B cell (primary cell): ENCODE results near the gene HEXIM2. TPM values are rescaled to one million over a fixed set of nuclear protein-coding genes. Genes with fewer than 3 reads are reported as not detected.

Source experiments
- ATAC-seq: fragments of 200-7000 bp; cut with Tn5 transposase; one replicate; pipeline ENCODE4 v1.10.0; 2021; ENCODE audit warnings: low read depth, mild to moderate bottlenecking, moderate number of reproducible peaks, moderate library complexity
- CTCF ChIA-PET: fragments of 350-600 bp; sonication (Branson Sonifier 250); formaldehyde crosslinking; loops from one replicate; lab custom pipeline; 2021; ENCODE audit warnings: antibody characterized with exemption, inconsistent platforms; lab: Charles Lee
- POLR2A ChIA-PET: fragments of 350-600 bp; sonication (Branson Sonifier 250); formaldehyde crosslinking; loops from one replicate; lab custom pipeline; 2021; ENCODE audit warnings: antibody characterized with exemption; lab: Charles Lee
- DNase-seq: peaks from one replicate; pipeline ENCODE4 v3.0.0; 2013
- H2AFZ ChIP-seq: 2 replicates; pipeline ENCODE4 v1.6.1; 2012; ENCODE audit warnings: mild to moderate bottlenecking, low read depth, low read length; ENCODE audit not compliant: insufficient read depth, poor library complexity, severe bottlenecking
- H3K27ac ChIP-seq, 2 donors: 1 replicate in 1 of 2; 2 replicates in 1 of 2; pipeline ENCODE4 v1.5.1; 2012 to 2013; ENCODE audit warnings: low read length in 2 of 2, mild to moderate bottlenecking in 2 of 2, moderate library complexity in 1 of 2
- H3K27me3 ChIP-seq, 4 experiments: fragments of 200-600 bp in 1 of 4; sonication (generic) in 1 of 4; replicated peaks in 1 of 4; 1 replicate in 2 of 4; 2 replicates in 2 of 4; pipeline versions ENCODE4 v1.6.1 to v1.7.0; 2013 to 2016; ENCODE audit warnings: low read length in 3 of 4, mild to moderate bottlenecking in 2 of 4, mixed read lengths in 1 of 4, moderate library complexity in 1 of 4; ENCODE audit not compliant: insufficient read depth in 4 of 4, control insufficient read depth in 3 of 4; ENCODE audit errors: control extremely low read depth in 1 of 4
- H3K36me3 ChIP-seq, 2 experiments: replicated peaks in 1 of 2; 1 replicate in 1 of 2; 2 replicates in 1 of 2; pipeline versions ENCODE4 v1.6.1 to v1.7.1; 2013; ENCODE audit warnings: low read length in 1 of 2; ENCODE audit not compliant: insufficient read depth in 2 of 2, control insufficient read depth in 1 of 2; ENCODE audit errors: control extremely low read depth in 1 of 2, extremely low read depth in 1 of 2
- H3K4me1 ChIP-seq, 2 donors: fragments of 200-600 bp in 1 of 2; sonication (generic) in 1 of 2; 1 replicate in 1 of 2; 2 replicates in 1 of 2; pipeline versions ENCODE4 v1.5.1 to v1.6.1; 2013 to 2017; ENCODE audit warnings: low read length in 2 of 2; ENCODE audit not compliant: control insufficient read depth in 2 of 2, insufficient read depth in 2 of 2
- H3K4me2 ChIP-seq: replicated peaks from 2 replicates; pipeline ENCODE3; 2012; ENCODE audit warnings: mild to moderate bottlenecking, low read depth, low read length; ENCODE audit not compliant: poor library complexity, severe bottlenecking
- H3K4me3 ChIP-seq, 5 experiments: fragments of 200-600 bp in 1 of 5; sonication (generic) in 1 of 5; 1 replicate in 3 of 5; 2 replicates in 2 of 5; pipeline versions ENCODE4 v1.5.1 to v1.7.0; 2011 to 2016; ENCODE audit warnings: low read length in 4 of 5, mild to moderate bottlenecking in 4 of 5, low read depth in 2 of 5, control low read depth in 1 of 5, moderate library complexity in 1 of 5; ENCODE audit not compliant: insufficient read depth in 1 of 5; ENCODE audit errors: control extremely low read depth in 1 of 5, extremely low read depth in 1 of 5
- H3K79me2 ChIP-seq: fragments of 200-600 bp; sonication (generic); one replicate; pipeline ENCODE4 v1.6.0; 2016; ENCODE audit warnings: low read length; ENCODE audit not compliant: control insufficient read depth, insufficient read depth
- H3K9ac ChIP-seq: fragments of 200-600 bp; sonication (generic); 2 replicates; pipeline ENCODE4 v1.6.1; 2017; ENCODE audit warnings: mild to moderate bottlenecking, low read length, moderate library complexity
- H3K9me3 ChIP-seq, 3 donors: one replicate each; pipeline versions ENCODE4 v1.6.1 to v1.7.1; 2013; ENCODE audit warnings: low read length in 2 of 3; ENCODE audit not compliant: control insufficient read depth in 2 of 3, insufficient read depth in 1 of 3; ENCODE audit errors: control extremely low read depth in 1 of 3
- H4K20me1 ChIP-seq: 2 replicates; pipeline ENCODE4 v1.6.0; 2012; ENCODE audit warnings: mild to moderate bottlenecking, low read length; ENCODE audit not compliant: insufficient read depth, control insufficient read depth, poor library complexity, severe bottlenecking
- H3K27ac Mint-ChIP-seq: one replicate; pipeline ENCODE4 v1.8.0; 2021; ENCODE audit warnings: mixed read lengths
- H3K27me3 Mint-ChIP-seq: one replicate; pipeline ENCODE4 v1.8.0; 2021; ENCODE audit warnings: mixed read lengths
- H3K4me1 Mint-ChIP-seq: one replicate; pipeline ENCODE4 v1.8.0; 2021; ENCODE audit warnings: mixed read lengths
- H3K4me3 Mint-ChIP-seq: one replicate; pipeline ENCODE4 v1.8.0; 2021; ENCODE audit warnings: mixed read lengths
- H3K9me3 Mint-ChIP-seq: one replicate; pipeline ENCODE4 v1.8.0; 2022; ENCODE audit warnings: mixed read lengths; ENCODE audit not compliant: insufficient read depth
- EZH2 ChIP-seq: IDR thresholded peaks from 2 replicates; pipeline ENCODE4 v1.6.1; 2012; ENCODE audit warnings: borderline replicate concordance, low read depth, mild to moderate bottlenecking, moderate library complexity, low read length; ENCODE audit not compliant: insufficient read depth, poor library complexity, severe bottlenecking
- WGBS: methylation state at CpG from one replicate; pipeline ENCODE4 v1.1.5; 2013; ENCODE audit warnings: missing lambda C conversion rate; ENCODE audit not compliant: insufficient coverage; 5-methylcytosine and 5-hydroxymethylcytosine counted together
- intact Hi-C: fragments of 100-400 bp; cut with micrococcal nuclease; formaldehyde crosslinking; loops from one replicate; pipeline ENCODE4 v1.10.0; 2022
- polyA plus RNA-seq: library from polyadenylated mRNA; depleted of rRNA; stranded (reverse); fragments of >200 nt; gene quantifications from 2 replicates; pipeline ENCODE4 v1.2.3, GENCODE V29; 2012
- total RNA-seq, 2 donors: library from RNA; stranded (reverse); fragments of 120-200 nt in 1 of 2; gene quantifications; 1 replicate in 1 of 2; 2 replicates in 1 of 2; pipeline versions ENCODE4 v1.2.3 to v1.2.4, GENCODE V29; 2013 to 2022
- TF ChIP-seq, protein P1 (sequence below): fragments of 200-600 bp; IDR thresholded peaks from one replicate; pipeline ENCODE4 v1.8.0; 2022; ENCODE audit warnings: antibody characterized with exemption, mild to moderate bottlenecking

HEXIM2 gene
- total and polyA plus RNA-seq, 2 donors (not counting 1 experiment from before 2014, with no cell fraction given) = 3.7 to 10.0 TPM

- CTCF ChIA-PET = interaction anchor here (0.7 to 10.2 kb wide), 4 partner anchors 18 to 262 kb away, joined by 3 to 242 read pairs (median 118); partner anchors contain the start of gene HEXIM1
- peak overlapping the region; percentile 89 for H3K27ac Mint-ChIP-seq
- Histone ChIP-seq H3K79me2 (peaks cover 18% of the 10 kb centered on the region), H3K27ac (peak overlapping the region; percentile 93 to 94), H3K4me1 (peaks cover 17 to 24% of the 10 kb centered on the region in 2 donors), H3K4me3 (peak overlapping the region; percentile 65 to 88 (median 76)), H3K9me3 (no peaks in the 10 kb centered on the region), H3K36me3 (peaks cover 0 to 4% of the 10 kb centered on the region in 2 experiments), H3K27me3 (peaks cover 0 to 10% (median 2%) of the 10 kb centered on the region in 4 experiments), H3K9ac (peak overlapping the region; percentile 95), H4K20me1 (no peaks in the 10 kb centered on the region), H2AFZ (peak overlapping the region; percentile 86), H3K4me2 (peak overlapping the region; percentile 95)
- POLR2A ChIA-PET = interaction anchor here (0.7 to 1.4 kb wide), 2 partner anchors 72 to 463 kb away, joined by 3 to 4 read pairs; partner anchors contain the start of gene NMT1
- peaks cover 20% of the 10 kb centered on the region for H3K4me1 Mint-ChIP-seq
- intact Hi-C loops = loop anchor here (1.0 to 2.0 kb wide), 3 partner anchors 36 to 213 kb away; partner anchors contain the start of gene MAP3K14
- WGBS = 1% methylated on average over 67 of the region's 71 CpGs
- peaks cover 4% of the 10 kb centered on the region for H3K27me3 Mint-ChIP-seq
- H3K4me3 Mint-ChIP-seq = peak overlapping the region; percentile 97
- TF ChIP-seq, protein P1, sequence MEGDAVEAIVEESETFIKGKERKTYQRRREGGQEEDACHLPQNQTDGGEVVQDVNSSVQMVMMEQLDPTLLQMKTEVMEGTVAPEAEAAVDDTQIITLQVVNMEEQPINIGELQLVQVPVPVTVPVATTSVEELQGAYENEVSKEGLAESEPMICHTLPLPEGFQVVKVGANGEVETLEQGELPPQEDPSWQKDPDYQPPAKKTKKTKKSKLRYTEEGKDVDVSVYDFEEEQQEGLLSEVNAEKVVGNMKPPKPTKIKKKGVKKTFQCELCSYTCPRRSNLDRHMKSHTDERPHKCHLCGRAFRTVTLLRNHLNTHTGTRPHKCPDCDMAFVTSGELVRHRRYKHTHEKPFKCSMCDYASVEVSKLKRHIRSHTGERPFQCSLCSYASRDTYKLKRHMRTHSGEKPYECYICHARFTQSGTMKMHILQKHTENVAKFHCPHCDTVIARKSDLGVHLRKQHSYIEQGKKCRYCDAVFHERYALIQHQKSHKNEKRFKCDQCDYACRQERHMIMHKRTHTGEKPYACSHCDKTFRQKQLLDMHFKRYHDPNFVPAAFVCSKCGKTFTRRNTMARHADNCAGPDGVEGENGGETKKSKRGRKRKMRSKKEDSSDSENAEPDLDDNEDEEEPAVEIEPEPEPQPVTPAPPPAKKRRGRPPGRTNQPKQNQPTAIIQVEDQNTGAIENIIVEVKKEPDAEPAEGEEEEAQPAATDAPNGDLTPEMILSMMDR = peak; percentile 73
- no peak for TF ChIP-seq EZH2
- DNase-seq = peak; percentile 88
- peak; percentile 52 for ATAC-seq
- no peaks in the 10 kb centered on the region for H3K9me3 Mint-ChIP-seq
Observed at GRCh38 chr17:45132572-45133463, 28.9 kb upstream of the HEXIM2 start.
